HEK293 (cell line): ENCODE measurements around the gene OBP2A.
"Not testable (repeated sequence)": the region's sequence is repeated elsewhere in the genome, so short reads cannot be mapped to it uniquely, and the experiment has no call there.

Experiments used
- ZNF10 ChIP-seq: fragments of 450-650 bp; formaldehyde crosslinking; IDR thresholded peaks from 2 replicates; pipeline ENCODE4 v1.5.1; 2017; ENCODE audit warnings: missing biosample characterization, missing genetic modification characterization
- ZNF121 ChIP-seq: fragments of 450-650 bp; formaldehyde crosslinking; IDR thresholded peaks from 2 replicates; pipeline ENCODE4 v1.5.1; 2016; ENCODE audit warnings: missing biosample characterization, missing genetic modification characterization
- ZNF596 ChIP-seq: fragments of 450-650 bp; IDR thresholded peaks from 2 replicates; pipeline ENCODE4 v1.5.0; 2018; ENCODE audit warnings: missing biosample characterization, mild to moderate bottlenecking, missing genetic modification characterization, moderate library complexity
- TF ChIP-seq, protein P1 (sequence below): fragments of 450-650 bp; formaldehyde crosslinking; IDR thresholded peaks from 2 replicates; pipeline ENCODE4 v1.5.1; 2016; ENCODE audit warnings: missing biosample characterization, missing genetic modification characterization

DNA sequence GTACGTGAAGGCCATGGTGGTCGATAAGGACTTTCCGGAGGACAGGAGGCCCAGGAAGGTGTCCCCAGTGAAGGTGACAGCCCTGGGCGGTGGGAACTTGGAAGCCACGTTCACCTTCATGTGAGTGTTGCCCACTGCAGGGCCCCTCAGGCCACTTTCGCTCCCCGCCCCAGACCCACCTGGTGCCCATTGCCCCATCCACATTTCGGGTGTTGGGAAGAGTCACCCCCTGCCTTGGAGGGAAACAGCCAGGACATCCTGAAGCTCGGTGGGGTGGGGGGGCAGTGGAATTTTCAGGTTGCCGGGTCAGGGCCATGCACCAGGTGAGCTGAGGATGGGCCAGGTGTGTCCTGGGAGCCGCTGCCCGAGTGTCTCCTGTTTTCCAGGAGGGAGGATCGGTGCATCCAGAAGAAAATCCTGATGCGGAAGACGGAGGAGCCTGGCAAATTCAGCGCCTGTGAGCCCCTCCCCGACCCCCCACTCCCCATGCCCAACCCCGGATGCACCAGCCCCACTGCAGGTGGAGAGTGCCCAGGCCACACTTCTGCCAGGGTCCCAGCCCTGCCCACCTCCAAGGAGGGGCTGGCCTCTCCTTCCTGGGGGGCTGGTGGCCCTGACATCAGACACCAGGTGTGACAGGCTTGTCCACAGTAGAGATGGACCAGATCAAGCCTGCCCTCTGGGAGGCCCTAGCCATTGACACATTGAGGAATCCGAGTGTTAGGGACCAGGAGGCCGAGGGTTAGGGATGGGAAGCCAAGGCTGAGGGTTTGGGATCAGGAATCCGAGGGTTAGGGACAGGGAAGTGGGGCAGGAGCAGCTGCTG lies 1.1 kb downstream of the OBP2A start:
- TF ChIP-seq, protein P1, sequence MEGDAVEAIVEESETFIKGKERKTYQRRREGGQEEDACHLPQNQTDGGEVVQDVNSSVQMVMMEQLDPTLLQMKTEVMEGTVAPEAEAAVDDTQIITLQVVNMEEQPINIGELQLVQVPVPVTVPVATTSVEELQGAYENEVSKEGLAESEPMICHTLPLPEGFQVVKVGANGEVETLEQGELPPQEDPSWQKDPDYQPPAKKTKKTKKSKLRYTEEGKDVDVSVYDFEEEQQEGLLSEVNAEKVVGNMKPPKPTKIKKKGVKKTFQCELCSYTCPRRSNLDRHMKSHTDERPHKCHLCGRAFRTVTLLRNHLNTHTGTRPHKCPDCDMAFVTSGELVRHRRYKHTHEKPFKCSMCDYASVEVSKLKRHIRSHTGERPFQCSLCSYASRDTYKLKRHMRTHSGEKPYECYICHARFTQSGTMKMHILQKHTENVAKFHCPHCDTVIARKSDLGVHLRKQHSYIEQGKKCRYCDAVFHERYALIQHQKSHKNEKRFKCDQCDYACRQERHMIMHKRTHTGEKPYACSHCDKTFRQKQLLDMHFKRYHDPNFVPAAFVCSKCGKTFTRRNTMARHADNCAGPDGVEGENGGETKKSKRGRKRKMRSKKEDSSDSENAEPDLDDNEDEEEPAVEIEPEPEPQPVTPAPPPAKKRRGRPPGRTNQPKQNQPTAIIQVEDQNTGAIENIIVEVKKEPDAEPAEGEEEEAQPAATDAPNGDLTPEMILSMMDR (tag by site-specific recombination): not testable (repeated sequence)
- not testable (repeated sequence) for TF ChIP-seq ZNF121 (tag by site-specific recombination); ZNF10; ZNF596 (tag by site-specific recombination)
